GM19240 (cell line): ENCODE measurements around the gene OR2S2.
A peak's percentile ranks its signal among the peaks of the same experiment; 100 is the strongest.

Experiments used
- DNase-seq: peaks from one replicate; pipeline ENCODE4 v3.0.0; 2011; ENCODE audit warnings: low spot score; ENCODE audit not compliant: insufficient read length

The OR2S2 gene

DNA sequence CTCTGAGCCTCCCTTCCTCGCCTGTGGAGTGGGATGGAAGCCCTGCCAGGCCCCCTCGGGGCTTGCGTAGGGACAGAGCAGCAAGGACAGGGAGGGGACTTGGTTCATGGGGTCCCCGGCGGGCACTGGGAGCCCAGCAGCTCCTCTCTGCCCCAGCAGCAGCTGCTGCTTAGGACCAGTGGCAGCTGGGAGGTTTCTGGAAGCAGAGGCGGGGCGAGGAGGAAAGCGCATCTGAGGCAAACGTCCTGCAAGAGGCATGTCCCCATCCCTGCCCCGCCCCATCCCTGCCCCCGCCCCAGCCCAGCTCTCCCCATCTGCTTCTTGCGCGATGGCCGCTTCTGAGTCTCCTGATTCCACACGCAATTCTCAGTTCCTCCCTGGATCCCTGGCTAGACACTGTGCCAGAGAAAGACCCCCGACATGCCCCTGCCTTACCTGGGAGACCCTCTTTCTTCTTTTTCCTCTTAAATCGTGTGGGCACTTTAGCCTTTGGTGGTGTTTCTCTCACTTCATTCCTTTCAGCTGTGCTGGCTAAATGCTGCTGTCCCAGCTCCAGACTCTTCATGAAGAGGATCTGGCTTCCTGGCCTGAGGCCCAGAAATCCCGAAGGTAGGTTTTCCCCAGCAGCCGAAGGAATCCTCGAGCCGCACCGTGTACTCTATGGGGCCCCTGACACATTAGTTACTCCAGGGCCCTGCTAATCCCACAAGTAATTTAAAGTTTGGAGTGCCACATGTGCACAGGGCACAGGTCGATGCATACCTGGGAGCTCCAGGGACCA, 4.4 kb upstream of the OR2S2 start:
- no peak for DNase-seq

DNA sequence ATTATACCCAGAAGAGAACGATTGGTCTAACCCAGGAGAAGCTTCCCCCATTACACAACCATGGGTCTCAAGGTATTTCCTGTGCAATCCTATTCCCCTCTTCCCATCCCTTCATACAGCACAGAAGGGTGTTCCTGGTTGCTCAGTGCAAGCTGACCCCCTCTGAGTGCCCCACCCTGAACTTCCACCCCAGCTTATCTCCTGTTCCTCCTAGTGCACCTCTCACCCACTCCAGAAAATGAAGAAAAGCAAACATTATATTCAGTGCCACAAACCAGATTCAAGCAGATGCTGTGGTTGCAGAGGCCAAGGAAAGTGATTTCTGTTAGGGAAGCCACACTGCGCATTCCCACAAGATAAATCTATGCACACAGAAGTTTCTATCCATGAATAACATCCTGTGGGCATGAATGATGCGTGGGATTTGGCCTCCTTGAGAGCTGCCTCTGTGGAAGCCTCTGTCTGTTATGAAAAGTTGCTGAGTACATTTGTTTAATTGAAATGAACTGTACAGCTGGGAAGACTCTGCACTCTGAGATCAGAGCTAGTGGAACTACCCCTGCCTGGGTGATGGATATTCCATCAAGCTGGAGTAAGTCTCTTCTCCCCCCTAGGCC, 2.2 kb upstream of the OR2S2 start:
- no peak for DNase-seq

DNA sequence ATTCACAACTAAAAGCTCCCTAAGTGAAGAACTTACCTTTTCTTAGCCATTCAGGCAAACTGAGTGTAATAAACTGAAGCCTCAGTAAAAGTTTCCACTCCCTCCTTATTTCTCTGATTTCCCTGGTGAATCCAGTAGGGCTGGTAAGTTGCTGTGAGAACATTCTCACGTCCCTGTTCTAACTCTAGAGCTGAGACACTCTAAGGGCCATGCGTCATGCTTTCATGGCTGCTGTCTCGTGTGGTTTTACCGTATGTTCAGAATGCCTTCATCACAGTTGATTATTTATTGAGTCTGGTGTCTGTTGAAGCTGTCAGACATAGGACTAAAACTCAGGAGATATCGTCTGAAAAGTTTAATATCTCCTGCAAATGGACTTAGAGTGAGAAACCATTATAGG, 1.3 kb downstream of the OR2S2 start:
- no peak for DNase-seq

GRCh38 chr9:35954942-35955546, 2.9 kb downstream of the OR2S2 start:
- DNase-seq = peak; percentile 11

GRCh38 chr9:35952526-35953191, 5.3 kb downstream of the OR2S2 start:
- no peak for DNase-seq

DNA sequence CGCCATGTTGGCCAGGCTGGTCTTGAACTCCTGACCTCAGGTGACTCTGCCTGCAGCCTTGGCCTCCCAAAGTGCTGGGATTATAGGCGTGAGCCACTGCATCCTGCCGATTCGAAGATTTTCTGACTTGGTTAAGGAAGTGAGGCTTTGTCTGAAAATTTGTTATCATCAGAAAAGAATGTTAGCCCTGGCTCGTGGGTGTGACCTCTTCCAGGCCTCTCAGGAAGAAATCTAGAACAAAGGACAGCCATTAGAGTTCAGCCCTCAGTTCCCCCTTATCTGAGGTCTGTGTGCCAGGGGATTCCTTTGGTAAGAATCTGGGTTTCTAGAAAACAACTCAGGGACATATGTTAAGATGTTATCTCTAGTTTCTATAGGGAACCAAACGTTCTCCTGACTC, 6.2 kb downstream of the OR2S2 start:
- no peak for DNase-seq

GRCh38 chr9:35948901-35949318, 9.0 kb downstream of the OR2S2 start:
- DNase-seq = no peak

DNA sequence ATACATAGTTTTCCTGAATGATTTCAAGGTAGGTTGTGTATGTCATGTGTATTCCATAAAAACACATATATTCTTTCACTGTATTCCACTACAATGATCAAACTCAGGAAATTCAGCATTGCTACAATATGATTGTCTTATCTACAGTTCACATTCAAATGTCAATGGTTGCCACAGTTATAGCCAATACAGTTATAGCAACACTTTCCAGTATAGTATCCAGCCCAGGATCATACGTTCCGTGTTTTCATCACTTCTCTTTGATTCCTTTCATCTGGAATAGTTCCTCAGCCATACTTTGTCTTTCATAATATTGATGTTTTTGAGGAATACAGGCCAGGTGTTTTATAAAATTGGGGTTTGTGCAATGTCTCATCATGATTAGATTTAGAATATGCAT, 9.5 kb downstream of the OR2S2 start:
- DNase-seq = no peak

- peak; percentile 31 for DNase-seq
Observed at GRCh38 chr9:35945341-35946018, 12.5 kb downstream of the OR2S2 start.

GRCh38 chr9:35944841-35945240, 13.1 kb downstream of the OR2S2 start:
- DNase-seq = no peak

DNA sequence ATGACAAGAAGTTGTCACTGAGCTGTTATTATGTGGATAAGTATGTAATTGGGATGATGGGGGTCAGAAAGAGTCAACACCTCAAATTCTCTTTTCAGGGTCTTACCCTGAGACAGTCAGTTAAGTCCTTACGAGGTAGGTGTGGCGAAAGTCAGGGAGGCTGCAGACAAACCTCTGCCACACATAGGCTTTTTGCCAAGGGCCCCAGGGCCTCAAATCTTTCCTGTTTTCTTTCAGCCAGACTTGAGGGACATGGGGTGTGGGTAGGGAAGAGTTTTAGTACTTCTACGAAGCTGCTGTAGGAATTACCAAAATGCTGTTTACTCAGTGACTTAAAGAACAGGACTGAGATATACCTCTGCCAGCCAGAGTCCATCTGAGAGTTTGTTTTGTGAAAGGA, 13.8 kb downstream of the OR2S2 start:
- no peak for DNase-seq

- DNase-seq = no peak
Observed at GRCh38 chr9:35942286-35942685, 15.7 kb downstream of the OR2S2 start.

GRCh38 chr9:35940458-35941407, 17.2 kb downstream of the OR2S2 start:
- DNase-seq = no peak

- DNase-seq = no peak
Observed at GRCh38 chr9:35939679-35940250, 18.2 kb downstream of the OR2S2 start.

DNA sequence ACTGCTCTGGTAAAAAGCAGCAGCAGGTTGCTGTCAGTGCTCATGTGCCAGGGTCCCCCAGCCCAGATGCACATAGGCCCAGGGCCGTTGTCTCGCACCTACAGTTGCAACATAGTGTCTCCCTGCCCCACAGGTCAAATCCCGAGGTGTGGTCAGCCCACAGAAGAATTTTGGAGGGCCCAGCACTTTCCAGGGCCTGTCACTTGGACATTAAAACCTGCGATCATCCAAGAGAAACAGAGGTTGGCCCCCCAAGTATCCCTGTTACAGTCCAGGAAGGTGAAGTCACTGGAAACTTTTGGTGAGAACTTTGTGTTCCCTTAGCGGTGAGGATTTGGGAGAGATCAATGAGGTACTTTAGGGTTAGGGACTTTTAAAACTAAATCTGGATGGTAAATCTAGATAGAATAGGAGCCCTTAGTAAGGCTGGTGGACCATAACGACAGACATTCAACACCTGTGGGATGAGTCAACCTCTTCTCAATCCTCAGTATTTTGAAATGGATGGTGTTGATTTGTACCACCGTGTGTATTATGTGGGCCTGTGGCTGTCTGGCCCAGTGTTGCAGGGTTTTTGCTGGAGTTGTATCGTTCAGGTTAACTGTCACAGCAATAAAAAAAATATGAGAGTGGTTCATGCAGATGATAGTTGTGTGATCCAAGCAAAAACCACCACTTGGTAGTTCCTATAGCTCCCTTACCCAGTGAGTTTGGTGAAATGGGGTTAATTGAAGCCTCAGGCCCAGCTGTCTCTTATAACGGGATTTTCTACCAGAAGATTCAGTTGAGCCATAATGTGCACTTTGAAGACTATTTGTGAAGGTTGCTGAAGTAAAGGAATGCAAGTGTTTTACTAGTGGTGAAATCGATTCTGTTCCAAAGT, 19.2 kb downstream of the OR2S2 start:
- DNase-seq = no peak

DNA sequence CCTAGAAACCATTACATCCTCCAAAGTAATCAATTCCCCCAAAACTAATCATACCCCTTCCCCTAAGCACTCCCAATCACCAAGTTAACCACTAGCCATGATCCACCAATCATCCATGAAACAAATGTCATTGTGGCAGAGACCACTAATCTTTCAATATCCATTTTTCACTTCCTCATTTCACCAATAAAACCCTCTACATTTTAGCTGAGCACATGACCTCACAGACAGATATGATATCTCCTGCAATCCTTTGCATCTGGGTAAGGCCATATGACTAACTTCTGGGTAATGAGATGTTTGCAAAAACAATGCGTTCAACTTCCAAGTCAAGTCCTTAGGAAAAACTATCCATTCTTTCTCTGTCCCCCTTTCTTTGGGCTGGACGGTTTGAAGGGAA, 20.7 kb downstream of the OR2S2 start:
- no peak for DNase-seq

- DNase-seq = no peak
Observed at GRCh38 chr9:35935755-35936509, 22.0 kb downstream of the OR2S2 start.

- no peak for DNase-seq
Observed at GRCh38 chr9:35935261-35935660, 22.7 kb downstream of the OR2S2 start.
